ENCODE measurements around the gene NCAPD2.

DNA sequence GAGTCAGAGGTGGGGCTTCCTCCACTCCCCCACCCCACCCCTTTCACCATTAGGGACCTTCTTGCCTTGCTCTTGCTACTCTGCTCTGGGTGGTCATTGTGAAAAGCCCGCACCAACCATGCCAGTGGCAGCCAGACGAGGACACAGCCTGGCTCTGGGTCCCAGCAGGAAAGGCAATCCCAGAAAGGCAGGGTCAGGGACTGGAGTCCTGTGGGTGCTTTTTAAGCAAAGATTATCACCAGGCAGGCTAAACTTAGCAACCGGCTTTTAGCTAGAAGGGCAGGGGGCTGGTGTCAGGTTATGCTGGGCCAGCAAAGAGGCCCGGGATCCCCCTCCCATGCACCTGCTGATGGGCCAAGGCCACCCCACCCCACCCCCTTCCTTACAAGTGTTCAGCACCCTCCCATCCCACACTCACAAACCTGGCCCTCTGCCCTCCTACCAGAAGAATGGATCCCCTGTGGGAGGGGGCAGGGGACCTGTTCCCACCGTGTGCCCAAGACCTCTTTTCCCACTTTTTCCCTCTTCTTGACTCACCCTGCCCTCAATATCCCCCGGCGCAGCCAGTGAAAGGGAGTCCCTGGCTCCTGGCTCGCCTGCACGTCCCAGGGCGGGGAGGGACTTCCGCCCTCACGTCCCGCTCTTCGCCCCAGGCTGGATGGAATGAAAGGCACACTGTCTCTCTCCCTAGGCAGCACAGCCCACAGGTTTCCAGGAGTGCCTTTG, 39.2 kb downstream of the NCAPD2 start:
- TF ChIP-seq, protein P1, sequence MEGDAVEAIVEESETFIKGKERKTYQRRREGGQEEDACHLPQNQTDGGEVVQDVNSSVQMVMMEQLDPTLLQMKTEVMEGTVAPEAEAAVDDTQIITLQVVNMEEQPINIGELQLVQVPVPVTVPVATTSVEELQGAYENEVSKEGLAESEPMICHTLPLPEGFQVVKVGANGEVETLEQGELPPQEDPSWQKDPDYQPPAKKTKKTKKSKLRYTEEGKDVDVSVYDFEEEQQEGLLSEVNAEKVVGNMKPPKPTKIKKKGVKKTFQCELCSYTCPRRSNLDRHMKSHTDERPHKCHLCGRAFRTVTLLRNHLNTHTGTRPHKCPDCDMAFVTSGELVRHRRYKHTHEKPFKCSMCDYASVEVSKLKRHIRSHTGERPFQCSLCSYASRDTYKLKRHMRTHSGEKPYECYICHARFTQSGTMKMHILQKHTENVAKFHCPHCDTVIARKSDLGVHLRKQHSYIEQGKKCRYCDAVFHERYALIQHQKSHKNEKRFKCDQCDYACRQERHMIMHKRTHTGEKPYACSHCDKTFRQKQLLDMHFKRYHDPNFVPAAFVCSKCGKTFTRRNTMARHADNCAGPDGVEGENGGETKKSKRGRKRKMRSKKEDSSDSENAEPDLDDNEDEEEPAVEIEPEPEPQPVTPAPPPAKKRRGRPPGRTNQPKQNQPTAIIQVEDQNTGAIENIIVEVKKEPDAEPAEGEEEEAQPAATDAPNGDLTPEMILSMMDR (IDR thresholded peaks at IDR 0.05): no peak
- TF ChIP-seq EZH2 (IDR thresholded peaks at IDR 0.05; ENCODE audit: borderline replicate concordance, insufficient read depth, low read depth, low read length, poor library complexity, severe bottlenecking): no peak

Measured in B cell (primary cell).